Mesenchymal stem cell (in vitro differentiated cells and primary cell): ENCODE data around the gene KRT20.

Experiments
- DNase-seq: peaks from one replicate; pipeline ENCODE4 v3.0.0-alpha.2; 2013
- H2AFZ ChIP-seq: one replicate; pipeline ENCODE4 v1.6.1; 2013; ENCODE audit warnings: low read depth, mild to moderate bottlenecking, control low read depth, inconsistent platforms, low read length, moderate library complexity
- H2AK5ac ChIP-seq: 2 replicates; pipeline ENCODE4 v1.6.1; 2013; ENCODE audit warnings: low read length, moderate library complexity, mild to moderate bottlenecking, inconsistent platforms; ENCODE audit not compliant: severe bottlenecking
- H2BK120ac ChIP-seq: one replicate; pipeline ENCODE4 v1.6.1; 2013; ENCODE audit warnings: low read depth, mild to moderate bottlenecking, inconsistent platforms, low read length, moderate library complexity
- H2BK12ac ChIP-seq, 2 experiments: one replicate each; pipeline ENCODE4 v1.6.1; 2013; ENCODE audit warnings: inconsistent platforms in 2 of 2, low read length in 2 of 2, mild to moderate bottlenecking in 2 of 2, moderate library complexity in 2 of 2, control low read depth in 1 of 2
- H2BK15ac ChIP-seq: one replicate; pipeline ENCODE4 v1.6.1; 2013; ENCODE audit warnings: mild to moderate bottlenecking, low read depth, inconsistent platforms; ENCODE audit not compliant: poor library complexity, severe bottlenecking
- H2BK5ac ChIP-seq: 2 replicates; pipeline ENCODE4 v1.6.1; 2013; ENCODE audit warnings: low read depth, mild to moderate bottlenecking, low read length, control low read depth, inconsistent platforms; ENCODE audit not compliant: poor library complexity, severe bottlenecking
- H3K14ac ChIP-seq, 2 experiments: one replicate each; pipeline ENCODE4 v1.6.1; 2013; ENCODE audit warnings: inconsistent platforms in 2 of 2, low read length in 2 of 2, control low read depth in 1 of 2, mild to moderate bottlenecking in 1 of 2, moderate library complexity in 1 of 2
- H3K18ac ChIP-seq, 2 experiments: one replicate each; pipeline ENCODE4 v1.6.1; 2013; ENCODE audit warnings: inconsistent platforms in 2 of 2, low read length in 2 of 2, control low read depth in 1 of 2, low read depth in 1 of 2, mild to moderate bottlenecking in 1 of 2
- H3K23ac ChIP-seq, 2 experiments: one replicate each; pipeline ENCODE4 v1.6.1; 2013; ENCODE audit warnings: inconsistent platforms in 2 of 2, low read length in 2 of 2, mild to moderate bottlenecking in 2 of 2, moderate library complexity in 2 of 2, control low read depth in 1 of 2
- H3K27ac ChIP-seq: 2 replicates; pipeline ENCODE4 v1.5.1; 2013; ENCODE audit warnings: mild to moderate bottlenecking, moderate library complexity, low read length, control low read depth, inconsistent platforms; ENCODE audit not compliant: poor library complexity, severe bottlenecking
- H3K27me3 ChIP-seq, 2 experiments: 2 replicates each; pipeline versions ENCODE4 v1.6.1 to v1.7.0; 2013; ENCODE audit warnings: low read length in 2 of 2, mild to moderate bottlenecking in 2 of 2, moderate library complexity in 2 of 2, control low read depth in 1 of 2, inconsistent platforms in 1 of 2; ENCODE audit not compliant: control insufficient read depth in 1 of 2, insufficient read depth in 1 of 2
- H3K36me3 ChIP-seq, 2 experiments: 2 replicates each; pipeline versions ENCODE4 v1.6.1 to v1.7.0; 2013; ENCODE audit warnings: low read length in 2 of 2, control low read depth in 1 of 2, inconsistent platforms in 1 of 2, low read depth in 1 of 2, mild to moderate bottlenecking in 1 of 2; ENCODE audit not compliant: insufficient read depth in 2 of 2, control insufficient read depth in 1 of 2
- H3K4ac ChIP-seq, 2 experiments: one replicate each; pipeline ENCODE4 v1.6.1; 2013; ENCODE audit warnings: inconsistent platforms in 2 of 2, low read length in 2 of 2, mild to moderate bottlenecking in 2 of 2, moderate library complexity in 2 of 2, control low read depth in 1 of 2, low read depth in 1 of 2
- H3K4me1 ChIP-seq: 2 replicates; pipeline ENCODE4 v1.6.1; 2013; ENCODE audit warnings: low read depth, low read length, control low read depth; ENCODE audit not compliant: control insufficient read depth, insufficient read depth
- H3K4me2 ChIP-seq: 2 replicates; pipeline ENCODE4 v1.6.1; 2013; ENCODE audit warnings: low read length, mild to moderate bottlenecking, inconsistent platforms; ENCODE audit not compliant: poor library complexity, severe bottlenecking
- H3K4me3 ChIP-seq, 2 experiments: 2 replicates each; pipeline versions ENCODE4 v1.5.1 to v1.7.0; 2013; ENCODE audit warnings: low read length in 2 of 2, mild to moderate bottlenecking in 2 of 2, control low read depth in 1 of 2, low read depth in 1 of 2; ENCODE audit not compliant: insufficient read depth in 1 of 2
- H3K79me1 ChIP-seq: replicated peaks from 2 replicates; pipeline ENCODE4 v1.6.1; 2013; ENCODE audit warnings: mild to moderate bottlenecking, control low read depth, low read length, inconsistent platforms; ENCODE audit not compliant: poor library complexity, severe bottlenecking
- H3K9ac ChIP-seq: 2 replicates; pipeline ENCODE4 v1.7.0; 2013; ENCODE audit warnings: mild to moderate bottlenecking, low read length, moderate library complexity
- H3K9me3 ChIP-seq: 2 replicates; pipeline ENCODE4 v1.7.0; 2013; ENCODE audit warnings: mild to moderate bottlenecking, low read length; ENCODE audit not compliant: control insufficient read depth
- H4K8ac ChIP-seq: one replicate; pipeline ENCODE4 v1.6.1; 2013; ENCODE audit warnings: inconsistent platforms, mild to moderate bottlenecking, low read length, moderate library complexity
- H4K91ac ChIP-seq: one replicate; pipeline ENCODE4 v1.6.1; 2013; ENCODE audit warnings: mild to moderate bottlenecking, low read length, inconsistent platforms
- WGBS: methylation state at CpG from one replicate; pipeline ENCODE4 v1.1.7; 2013; ENCODE audit warnings: mixed read lengths; 5-methylcytosine and 5-hydroxymethylcytosine counted together

The KRT20 gene

GRCh38 chr17:40910441-40910841, 25.4 kb upstream of the KRT20 start:
- Histone ChIP-seq H3K4me3 (peak overlapping the region in 1 of 2 experiments; percentile 10), H3K14ac (no peak overlapping the region), H2BK15ac (no peak overlapping the region), H3K4me1 (peaks cover 5% of the 10 kb centered on the region), H3K4me2 (no peak overlapping the region), H2AK5ac (peak overlapping the region; percentile 95), H3K4ac (peak overlapping the region in 1 of 2 experiments; percentile 7), H4K91ac (no peak overlapping the region), H2AFZ (no peak overlapping the region), H3K9me3 (no peaks in the 10 kb centered on the region), H3K27me3 (no peaks in the 10 kb centered on the region), H2BK5ac (peak overlapping the region; percentile 85), H2BK120ac (peak overlapping the region; percentile 58), H3K9ac (peak overlapping the region; percentile 81), H3K79me1 (no peaks in the 10 kb centered on the region), H2BK12ac (peak overlapping the region in 1 of 2 experiments; percentile 82), H3K23ac (no peak overlapping the region), H3K18ac (no peak overlapping the region), H4K8ac (no peak overlapping the region), H3K36me3 (no peaks in the 10 kb centered on the region), H3K27ac (peak overlapping the region; percentile 85)
- peak; percentile 24 for DNase-seq
- 94% methylated on average over 3 of the region's 3 CpGs for WGBS

- peak overlapping the region in 1 of 2 experiments; percentile 10 for H3K4me3 ChIP-seq
- no peak overlapping the region for H2BK15ac ChIP-seq
- no peak overlapping the region for H4K8ac ChIP-seq
- peak; percentile 83 for DNase-seq
- H3K9me3 ChIP-seq = no peaks in the 10 kb centered on the region
- no peak overlapping the region for H4K91ac ChIP-seq
- no peaks in the 10 kb centered on the region for H3K36me3 ChIP-seq
- no peak overlapping the region for H2BK12ac ChIP-seq
- no peak overlapping the region for H2AFZ ChIP-seq
- H2AK5ac ChIP-seq = no peak overlapping the region
- H3K27me3 ChIP-seq = no peaks in the 10 kb centered on the region
- no peak overlapping the region for H3K4me2 ChIP-seq
- peak overlapping the region; percentile 81 for H3K9ac ChIP-seq
- no peak overlapping the region for H3K14ac ChIP-seq
- WGBS = 86% methylated on average over 2 of the region's 4 CpGs
- no peak overlapping the region for H3K23ac ChIP-seq
- H3K79me1 ChIP-seq = no peaks in the 10 kb centered on the region
- H3K4me1 ChIP-seq = peaks cover 7% of the 10 kb centered on the region
- H3K27ac ChIP-seq = peak overlapping the region; percentile 85
- no peak overlapping the region for H3K4ac ChIP-seq
- no peak overlapping the region for H3K18ac ChIP-seq
- peak overlapping the region; percentile 14 for H2BK5ac ChIP-seq
- H2BK120ac ChIP-seq = no peak overlapping the region
Measured at GRCh38 chr17:40909755-40910154, 24.7 kb upstream of the KRT20 start.

- no peaks in the 10 kb centered on the region for H3K36me3 ChIP-seq
- H2BK12ac ChIP-seq = no peak overlapping the region
- no peak overlapping the region for H2BK15ac ChIP-seq
- no peak overlapping the region for H3K4ac ChIP-seq
- peak; percentile 96 for DNase-seq
- H3K4me2 ChIP-seq = no peak overlapping the region
- H3K4me3 ChIP-seq = no peak overlapping the region
- WGBS = 0% methylated on average over 4 of the region's 5 CpGs
- no peak overlapping the region for H4K91ac ChIP-seq
- H2AK5ac ChIP-seq = no peak overlapping the region
- H3K14ac ChIP-seq = no peak overlapping the region
- no peak overlapping the region for H4K8ac ChIP-seq
- H3K4me1 ChIP-seq = peaks cover 10% of the 10 kb centered on the region
- H3K27ac ChIP-seq = peak overlapping the region; percentile 85
- no peak overlapping the region for H3K18ac ChIP-seq
- H3K23ac ChIP-seq = no peak overlapping the region
- no peak overlapping the region for H2BK5ac ChIP-seq
- no peaks in the 10 kb centered on the region for H3K27me3 ChIP-seq
- no peaks in the 10 kb centered on the region for H3K79me1 ChIP-seq
- H3K9me3 ChIP-seq = no peaks in the 10 kb centered on the region
- no peak overlapping the region for H2BK120ac ChIP-seq
- H2AFZ ChIP-seq = no peak overlapping the region
- H3K9ac ChIP-seq = peak overlapping the region; percentile 81
Measured at GRCh38 chr17:40909351-40909750, 24.3 kb upstream of the KRT20 start.

DNA sequence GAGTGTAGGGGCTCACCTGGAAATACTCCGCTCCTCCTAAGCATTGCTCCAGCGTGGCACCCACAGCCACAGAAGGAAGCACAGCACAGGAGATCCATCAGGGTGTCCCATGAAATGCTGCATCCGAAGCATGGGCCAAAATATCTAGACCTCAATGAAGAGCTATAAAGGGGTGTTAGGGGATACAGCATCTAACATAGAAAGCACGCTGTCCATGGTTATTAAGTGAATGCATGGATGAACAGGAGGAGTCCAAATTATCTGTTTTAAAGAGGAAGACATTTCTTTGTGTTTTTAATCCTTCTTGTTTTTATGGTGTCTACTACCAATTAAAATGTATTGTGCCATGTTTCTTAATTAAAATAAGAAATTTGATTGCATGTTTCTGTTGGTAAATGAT, 21.6 kb upstream of the KRT20 start:
- Histone ChIP-seq H2BK12ac (no peak overlapping the region), H3K27ac (no peak overlapping the region), H3K4me1 (peaks cover 15% of the 10 kb centered on the region), H2BK15ac (no peak overlapping the region), H4K8ac (no peak overlapping the region), H3K23ac (no peak overlapping the region), H2BK5ac (no peak overlapping the region), H2AK5ac (no peak overlapping the region), H3K4me3 (no peak overlapping the region), H3K4me2 (no peak overlapping the region), H3K9ac (no peak overlapping the region), H3K9me3 (no peaks in the 10 kb centered on the region), H2BK120ac (no peak overlapping the region), H3K4ac (no peak overlapping the region), H3K79me1 (no peaks in the 10 kb centered on the region), H4K91ac (no peak overlapping the region), H3K18ac (no peak overlapping the region), H2AFZ (no peak overlapping the region), H3K14ac (no peak overlapping the region), H3K27me3 (no peaks in the 10 kb centered on the region), H3K36me3 (no peaks in the 10 kb centered on the region)
- 99% methylated on average over 4 of the region's 4 CpGs for whole genome bisulfite sequencing
- no peak for DNase-seq
